ENCODE measurements around the gene ITPKB.
"Not testable (repeated sequence)": the region's sequence is repeated elsewhere in the genome, so short reads cannot be mapped to it uniquely, and the experiment has no call there.

The ITPKB gene

DNA sequence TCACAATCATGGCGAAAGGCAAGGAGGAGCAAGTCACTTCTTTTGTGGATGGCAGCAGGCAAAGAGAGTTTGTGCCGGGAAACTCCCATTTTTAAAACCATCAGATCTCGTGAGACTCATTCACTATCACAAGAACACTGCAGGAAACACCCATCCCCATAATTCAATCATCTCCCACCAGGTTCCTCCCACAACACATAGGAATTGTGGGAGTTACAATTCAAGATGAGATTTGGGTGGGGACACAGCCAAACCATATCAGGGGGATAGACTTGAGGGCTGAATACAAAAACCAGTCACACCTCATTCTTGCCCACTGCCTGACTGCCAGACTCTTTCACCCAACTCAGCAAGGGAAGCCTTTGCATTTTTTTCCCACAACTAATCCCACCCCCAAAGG, 140.1 kb downstream of the ITPKB start:
- DNase-seq = not testable (repeated sequence)

DNA sequence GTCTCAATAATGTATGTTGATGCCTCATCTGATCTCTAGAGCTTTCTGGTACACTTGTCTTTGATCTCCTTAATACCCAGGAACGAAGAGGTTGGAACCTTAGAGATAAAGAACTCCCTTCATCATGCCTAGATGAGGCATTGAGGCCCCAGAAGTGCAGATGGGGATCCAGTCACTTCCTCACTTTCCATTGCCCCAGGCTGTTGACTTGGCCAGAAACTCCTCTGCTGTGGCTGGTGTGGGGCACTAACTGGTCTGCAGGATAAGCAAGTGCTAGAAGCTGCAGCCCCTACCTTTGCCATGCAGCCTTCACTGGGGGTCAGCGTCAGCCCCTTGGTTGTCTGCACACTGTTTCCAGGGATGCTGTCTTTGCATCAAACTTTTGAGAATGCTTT, 140.6 kb downstream of the ITPKB start:
- DNase-seq = no peak

DNA sequence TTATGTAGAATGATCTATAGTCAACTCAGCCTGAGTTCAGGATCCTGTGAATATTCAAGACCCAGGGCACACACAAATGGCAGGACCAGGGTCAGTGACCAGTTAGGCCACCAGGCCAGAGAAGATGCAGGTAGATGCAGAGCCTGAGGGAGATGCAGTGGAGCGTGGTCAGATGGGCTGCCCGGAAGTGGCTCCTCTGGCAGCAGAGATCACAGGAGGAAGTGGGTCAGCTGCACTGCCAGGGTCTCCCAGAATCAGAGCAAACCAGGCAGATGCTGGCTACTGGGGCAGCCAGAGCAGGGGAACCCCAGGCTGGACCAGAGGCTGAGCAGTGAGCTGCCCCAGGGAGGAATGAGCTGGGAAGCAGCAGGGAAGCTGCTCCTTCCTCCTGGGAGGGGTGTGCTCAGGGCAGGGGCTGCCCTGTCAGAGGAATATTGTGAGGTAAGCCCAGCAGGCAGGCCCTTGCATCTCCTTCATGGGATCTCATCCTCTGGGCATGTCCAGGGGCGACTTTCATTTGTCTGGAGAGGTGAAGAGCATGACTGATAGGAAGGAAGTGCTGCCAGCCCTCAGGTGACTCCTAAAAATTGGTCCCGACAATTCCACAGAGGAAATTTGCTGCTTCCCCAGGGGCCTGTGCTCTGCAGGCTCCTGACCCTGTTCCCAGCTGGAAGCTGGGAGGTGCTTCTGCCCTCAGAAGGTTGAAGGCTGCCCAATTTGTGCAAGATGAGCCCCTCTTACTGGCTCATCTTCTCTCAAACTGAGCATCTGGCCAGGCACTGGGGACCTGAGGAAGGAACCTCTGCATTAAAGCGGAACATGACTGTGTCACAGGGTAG, 141.2 kb downstream of the ITPKB start:
- DNase-seq = no peak

DNA sequence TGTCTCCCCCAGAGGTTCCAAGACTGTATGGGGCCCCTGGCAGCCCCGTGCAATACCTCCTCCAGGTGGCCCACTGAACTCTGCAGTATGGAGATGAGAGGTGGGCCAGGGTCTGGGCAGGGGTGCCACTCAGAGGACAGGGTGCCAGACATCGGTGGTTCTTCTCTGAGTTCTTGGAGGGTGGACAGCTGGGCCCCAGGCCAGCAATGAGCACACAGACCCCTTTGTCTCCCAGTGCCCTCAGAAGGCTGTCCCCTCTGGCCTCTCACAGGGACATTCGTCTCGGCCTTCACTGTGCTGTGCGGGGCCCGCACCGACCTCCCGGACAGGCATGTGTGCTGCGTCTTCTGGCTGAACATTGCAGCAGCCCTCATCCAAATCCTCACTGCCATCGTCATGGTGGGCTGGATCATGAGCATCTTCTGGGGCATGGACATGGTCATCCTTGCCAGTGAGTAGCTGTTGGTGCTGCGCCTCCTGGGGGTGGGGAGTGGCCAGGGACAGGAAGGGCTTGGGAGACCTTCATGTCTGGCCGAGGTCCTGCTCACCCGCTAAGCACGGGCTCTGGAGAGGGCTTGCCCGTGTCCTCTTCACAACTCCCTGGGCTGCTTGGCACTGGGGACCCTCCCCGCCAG, 142.4 kb downstream of the ITPKB start:
- DNase-seq = no peak

DNA sequence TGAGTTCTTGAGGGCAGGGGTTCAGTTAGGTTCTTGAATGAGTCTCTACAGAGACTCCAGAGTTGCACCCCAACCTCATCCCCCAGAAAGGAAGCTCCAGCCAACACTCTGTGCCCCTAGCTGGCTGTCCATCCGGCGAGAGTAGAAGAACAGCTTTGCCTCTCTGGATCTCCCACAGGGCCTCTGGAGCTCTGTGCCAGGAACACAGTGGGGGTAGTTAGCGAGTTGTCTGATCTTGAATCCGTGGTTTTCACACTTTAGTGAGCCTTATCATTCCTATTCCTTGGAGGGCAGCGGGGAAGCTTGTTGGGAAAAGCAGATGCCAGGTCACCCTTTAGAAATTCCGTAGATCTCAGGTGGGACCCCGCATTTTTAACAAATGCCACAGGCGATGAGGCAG, 145.5 kb downstream of the ITPKB start:
- DNase-seq = no peak

DNA sequence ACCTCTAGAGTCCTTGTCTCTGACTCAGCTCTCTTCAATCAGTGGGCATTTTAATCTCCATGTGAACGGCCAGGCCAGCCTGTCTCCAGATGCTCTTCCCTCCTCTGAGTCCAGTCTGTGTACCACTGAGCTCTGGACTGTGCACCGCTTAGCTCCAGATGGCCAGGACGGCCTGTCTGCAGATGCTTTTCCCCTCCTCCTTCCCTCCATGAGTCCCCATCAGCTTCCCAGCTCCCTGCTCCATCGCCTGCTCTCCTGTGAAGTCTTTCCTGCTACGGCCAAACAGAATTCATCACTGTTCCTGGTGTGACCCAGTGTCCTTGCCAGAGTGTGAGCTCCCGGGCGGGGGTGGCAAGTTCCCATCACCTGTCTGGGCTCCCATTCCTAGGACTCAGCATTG, 148.5 kb downstream of the ITPKB start:
- DNase-seq = no peak

DNA sequence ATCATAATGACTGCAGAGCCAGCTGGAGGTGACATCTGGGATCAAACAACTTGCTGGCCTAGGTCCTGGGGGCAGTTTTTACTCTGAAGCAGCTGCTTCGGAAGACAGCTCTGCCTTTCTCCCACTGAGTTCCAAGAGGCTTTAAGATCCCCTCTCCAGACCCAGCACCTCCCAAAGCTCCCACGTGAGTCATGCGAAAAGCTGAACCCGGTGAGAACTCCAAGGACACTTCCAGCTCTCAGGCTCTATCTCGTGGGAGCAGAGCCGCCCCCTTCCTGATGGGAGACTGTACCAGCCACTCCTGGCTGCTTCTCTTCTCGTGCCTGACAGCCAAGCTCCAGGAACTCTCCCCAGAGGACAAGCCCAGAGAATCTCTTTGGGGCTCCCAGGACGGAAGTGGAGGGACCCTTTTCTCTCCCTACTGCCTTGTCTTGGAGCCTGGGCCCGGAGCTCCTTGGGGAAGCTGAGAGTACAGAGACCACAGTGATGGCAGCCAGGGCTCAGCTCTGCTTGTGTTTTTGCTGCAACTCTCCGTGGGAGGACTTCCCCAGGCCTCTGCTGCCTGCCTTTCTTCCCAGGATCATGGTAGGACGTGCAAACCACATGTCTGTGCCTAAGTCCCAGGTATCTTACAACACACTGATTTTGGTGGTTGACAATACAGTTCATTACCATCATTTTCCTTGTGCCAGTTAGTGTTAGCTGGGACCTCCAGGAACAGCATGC, 149.9 kb downstream of the ITPKB start:
- DNase-seq = no peak

DNA sequence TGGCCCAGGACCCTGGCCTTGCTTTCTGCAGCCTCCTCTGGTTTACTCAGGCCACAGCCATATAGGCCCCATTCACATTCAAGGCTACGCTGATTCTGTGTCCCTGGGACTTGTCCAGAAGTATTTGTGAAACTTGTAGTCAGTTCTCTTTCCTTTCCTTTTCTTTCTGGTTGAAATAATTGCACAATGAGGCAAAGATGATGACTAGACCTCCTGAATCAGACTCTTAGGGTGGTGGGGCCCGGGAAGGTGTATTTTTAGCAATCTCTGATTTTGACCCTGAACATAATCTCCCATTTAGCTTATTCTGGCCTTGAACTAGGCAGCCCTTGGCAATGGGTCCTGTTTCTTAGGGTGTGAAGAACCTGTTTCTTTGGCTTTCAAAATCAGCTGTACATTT, 150.6 kb downstream of the ITPKB start:
- DNase-seq = no peak

DNA sequence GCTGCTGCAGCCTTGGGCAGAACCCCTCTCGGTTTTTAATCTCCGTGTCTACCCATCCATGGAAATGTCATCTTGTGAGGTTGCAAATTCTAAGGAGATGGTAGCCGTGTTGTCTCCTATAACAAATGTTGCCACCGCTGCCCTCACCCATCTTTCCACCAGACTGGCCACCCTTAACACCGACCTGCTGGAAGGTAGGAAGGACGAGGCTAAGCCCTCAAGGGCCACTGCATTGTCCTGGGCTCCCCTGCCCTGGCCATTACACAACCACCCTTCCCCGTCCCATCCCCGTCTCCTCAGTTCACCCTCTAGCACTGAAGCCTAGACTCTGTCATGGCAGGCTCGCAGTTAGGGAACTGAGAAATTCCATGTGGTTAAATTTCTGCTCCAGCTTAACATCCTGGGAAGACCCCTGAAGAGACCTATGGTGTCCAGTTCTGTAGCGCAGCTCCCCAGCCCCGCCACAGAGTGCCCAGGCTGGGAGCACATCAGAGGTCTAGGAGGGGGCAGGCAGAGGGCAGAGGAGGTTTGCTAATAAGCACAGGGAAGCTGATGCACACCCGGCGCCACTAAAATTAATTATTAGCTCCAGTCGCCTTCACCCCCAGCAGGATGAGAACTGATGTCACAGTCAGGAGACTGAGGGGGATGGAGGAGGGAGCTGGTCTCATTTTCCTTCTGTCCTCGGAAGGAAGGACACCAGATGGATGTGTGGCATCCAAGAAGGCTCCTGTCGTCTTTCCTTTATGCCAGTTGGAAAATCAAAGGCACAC, 152.2 kb downstream of the ITPKB start:
- no peak for DNase-seq

DNA sequence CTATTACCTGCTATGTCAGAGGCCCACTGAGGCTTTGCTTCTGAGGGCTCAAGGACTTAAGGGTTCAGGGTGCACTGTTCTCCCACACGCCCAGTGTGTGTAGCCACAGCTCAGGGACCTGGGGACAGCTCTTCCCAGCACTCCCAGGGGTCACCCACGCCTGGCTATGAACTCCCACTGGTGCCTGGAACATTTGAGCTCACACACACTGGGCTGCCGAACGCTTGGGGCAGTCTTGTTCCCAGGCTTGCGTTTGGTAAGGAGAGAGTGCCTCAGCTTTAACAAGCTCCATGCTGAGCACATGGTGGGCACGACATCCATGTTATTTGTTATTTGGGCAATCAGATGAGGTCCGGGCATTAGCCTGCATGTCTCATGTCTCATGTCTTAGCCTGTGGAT, 153.0 kb downstream of the ITPKB start:
- DNase-seq = no peak

DNA sequence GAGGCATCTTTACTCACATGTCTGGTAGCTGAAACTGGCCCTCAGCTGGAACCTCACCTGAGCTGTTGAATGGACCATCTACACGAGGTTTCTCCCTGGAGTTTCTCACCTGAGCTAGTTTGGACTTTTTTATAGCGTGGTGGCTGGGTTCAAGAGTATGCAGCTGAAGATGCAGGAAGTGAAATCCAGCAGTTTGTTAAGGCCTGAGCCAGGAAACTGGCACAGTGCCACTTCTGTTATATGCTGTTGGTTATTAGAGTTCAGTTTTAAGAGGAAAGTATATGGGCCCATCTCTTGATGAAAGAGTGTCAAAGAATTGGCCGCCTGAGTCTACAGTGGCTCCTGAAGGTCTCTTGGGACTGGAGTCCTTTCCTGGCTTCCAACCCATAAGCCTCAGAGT, 154.9 kb downstream of the ITPKB start:
- no peak for DNase-seq

DNA sequence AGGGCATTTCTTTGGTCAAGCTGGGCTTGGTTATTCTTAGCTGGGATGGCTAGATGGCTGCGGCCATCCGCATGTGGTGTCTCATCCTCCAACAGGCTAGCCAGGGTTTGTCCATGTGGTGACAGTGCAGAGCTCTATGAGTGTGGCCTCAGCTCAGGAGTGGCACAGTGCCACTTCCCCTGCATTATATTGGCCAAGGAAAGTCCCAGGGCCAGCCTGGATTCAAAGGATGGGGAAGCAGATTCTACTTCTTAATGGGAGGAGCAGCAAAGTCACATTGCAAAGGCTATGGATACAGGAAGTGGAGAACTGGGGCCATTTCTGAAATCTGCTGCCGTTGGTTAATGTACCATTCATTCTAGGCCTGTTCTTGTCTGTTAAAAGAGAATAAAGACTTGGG, 156.1 kb downstream of the ITPKB start:
- no peak for DNase-seq

Data from NCI-H1930 (cell line).